ENCODE data around the gene DTNB. TPM values are rescaled to one million over a fixed set of nuclear protein-coding genes. Genes with fewer than 3 reads are reported as not detected.

DTNB gene
- total and polyA plus RNA-seq, 2 of the 4 experiments (the other 2 are of a cell fraction): 3.8 to 5.3 TPM

DNA sequence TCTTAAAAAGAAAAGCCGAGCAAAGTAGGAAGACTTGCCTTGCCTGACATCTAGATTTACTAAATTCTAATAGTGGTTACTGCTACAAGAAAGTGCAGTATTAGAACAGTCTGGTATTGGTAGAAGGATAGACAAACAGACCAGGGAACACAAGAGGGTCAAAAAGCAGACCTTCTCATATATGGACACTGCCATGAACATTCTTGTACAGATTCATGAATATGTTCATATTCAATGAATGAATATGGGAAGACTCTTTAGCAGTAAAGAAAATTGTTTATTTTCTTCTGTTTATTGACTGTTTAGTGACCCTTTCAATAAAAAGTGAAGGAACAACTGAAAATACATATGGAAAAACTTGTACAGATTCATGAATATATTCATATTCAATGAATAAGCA, 37.6 kb downstream of the DTNB start:
- Histone ChIP-seq H3K79me1 (ENCODE audit: low read depth in 1 of 2, low read length in 2 of 2) (no peaks in the 10 kb centered on the region), H4K91ac (ENCODE audit: insufficient read depth, low read depth, low read length) (no peak overlapping the region), H3K27ac (ENCODE audit: insufficient read depth, low read length) (no peak overlapping the region), H4K8ac (ENCODE audit: low read depth in 2 of 2, low read length in 2 of 2) (no peak overlapping the region), H3K9me3 (ENCODE audit: control insufficient read depth, insufficient read depth, low read length) (no peaks in the 10 kb centered on the region), H3K36me3 (ENCODE audit: control insufficient read depth, insufficient read depth, low read length) (no peaks in the 10 kb centered on the region), H3K9ac (ENCODE audit: low read depth, low read length) (no peak overlapping the region), H3K4me1 (ENCODE audit: control insufficient read depth, insufficient read depth, low read length) (no peaks in the 10 kb centered on the region), H3K23ac (ENCODE audit: low read depth, low read length) (no peak overlapping the region), H2BK20ac (ENCODE audit: low read depth, low read length) (no peak overlapping the region), H3K18ac (ENCODE audit: low read depth, low read length) (no peak overlapping the region), H3K27me3 (ENCODE audit: control insufficient read depth, insufficient read depth, low read length) (no peaks in the 10 kb centered on the region), H3K4me3 (ENCODE audit: insufficient read depth, low read depth, low read length) (no peak overlapping the region), H2AFZ (replicated peaks; ENCODE audit: low read length, poor library complexity) (no peak overlapping the region), H2AK5ac (ENCODE audit: low read depth, low read length) (no peak overlapping the region), H2BK15ac (ENCODE audit: low read depth, low read length) (no peak overlapping the region), H2BK120ac (ENCODE audit: low read depth, low read length) (no peak overlapping the region), H4K20me1 (ENCODE audit: insufficient read depth, low read length) (no peaks in the 10 kb centered on the region), H3K9me1 (ENCODE audit: insufficient read depth, low read length) (no peaks in the 10 kb centered on the region), H2BK5ac (ENCODE audit: low read depth, low read length, poor library complexity, severe bottlenecking) (no peak overlapping the region), H2AK9ac (replicated peaks; ENCODE audit: low read depth, low read length, poor library complexity) (no peak overlapping the region), H3K4me2 (ENCODE audit: low read depth, low read length) (no peak overlapping the region), H3K14ac (replicated peaks; ENCODE audit: low read depth, low read length) (no peak overlapping the region), H4K5ac (ENCODE audit: low read depth, low read length) (no peak overlapping the region), H3K4ac (ENCODE audit: low read depth, low read length) (no peak overlapping the region), H3K56ac (ENCODE audit: extremely low read depth, insufficient read depth, low read length) (no peak overlapping the region)
- BruUV-seq (replicated peaks): no TSS peak
- ChIA-PET CTCF (no interaction called here), POLR2A (ENCODE audit: unreplicated experiment) (no interaction called here)
- in situ Hi-C loops (cut with MboI; ENCODE audit: low sequenced_read_pairs): no loop called here
- TF ChIP-seq SMC3 (IDR thresholded peaks at IDR 0.05; ENCODE audit: low read depth, low read length) (no peak), CEBPB (IDR thresholded peaks at IDR 0.05; ENCODE audit: low read depth, low read length) (no peak), BHLHE40 (IDR thresholded peaks at IDR 0.05; ENCODE audit: low read depth, low read length) (no peak), ELK1 (IDR thresholded peaks at IDR 0.05; ENCODE audit: borderline replicate concordance, low read depth, low read length) (no peak), MXI1 (IDR thresholded peaks at IDR 0.05; ENCODE audit: borderline replicate concordance, low read depth, low read length) (no peak), FOS (IDR thresholded peaks at IDR 0.05; ENCODE audit: low read depth, low read length) (no peak), RCOR1 (IDR thresholded peaks at IDR 0.05; ENCODE audit: insufficient replicate concordance, low read length) (no peak), MAFK (IDR thresholded peaks at IDR 0.05; ENCODE audit: low read depth, low read length) (no peak), MAZ (IDR thresholded peaks at IDR 0.05; ENCODE audit: borderline replicate concordance, low read depth, low read length) (no peak), NFE2L2 (IDR thresholded peaks at IDR 0.05; ENCODE audit: low read depth, low read length) (no peak), POLR2A (IDR thresholded peaks at IDR 0.05; ENCODE audit: low read depth, low read length) (no peak), RFX5 (IDR thresholded peaks at IDR 0.05; ENCODE audit: low read depth, low read length) (no peak), CHD1 (IDR thresholded peaks at IDR 0.05; ENCODE audit: low read depth, low read length) (no peak), RAD21 (IDR thresholded peaks at IDR 0.05; ENCODE audit: low read length) (no peak)
- TF ChIP-seq, protein P1, sequence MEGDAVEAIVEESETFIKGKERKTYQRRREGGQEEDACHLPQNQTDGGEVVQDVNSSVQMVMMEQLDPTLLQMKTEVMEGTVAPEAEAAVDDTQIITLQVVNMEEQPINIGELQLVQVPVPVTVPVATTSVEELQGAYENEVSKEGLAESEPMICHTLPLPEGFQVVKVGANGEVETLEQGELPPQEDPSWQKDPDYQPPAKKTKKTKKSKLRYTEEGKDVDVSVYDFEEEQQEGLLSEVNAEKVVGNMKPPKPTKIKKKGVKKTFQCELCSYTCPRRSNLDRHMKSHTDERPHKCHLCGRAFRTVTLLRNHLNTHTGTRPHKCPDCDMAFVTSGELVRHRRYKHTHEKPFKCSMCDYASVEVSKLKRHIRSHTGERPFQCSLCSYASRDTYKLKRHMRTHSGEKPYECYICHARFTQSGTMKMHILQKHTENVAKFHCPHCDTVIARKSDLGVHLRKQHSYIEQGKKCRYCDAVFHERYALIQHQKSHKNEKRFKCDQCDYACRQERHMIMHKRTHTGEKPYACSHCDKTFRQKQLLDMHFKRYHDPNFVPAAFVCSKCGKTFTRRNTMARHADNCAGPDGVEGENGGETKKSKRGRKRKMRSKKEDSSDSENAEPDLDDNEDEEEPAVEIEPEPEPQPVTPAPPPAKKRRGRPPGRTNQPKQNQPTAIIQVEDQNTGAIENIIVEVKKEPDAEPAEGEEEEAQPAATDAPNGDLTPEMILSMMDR (conservative IDR thresholded peaks at IDR 0.05; ENCODE audit: low read depth, low read length): no peak
- intact Hi-C loops (cut with micrococcal nuclease): no loop called here
- no CpG with 5 or more reads among the region's 1 CpG for WGBS, 2 experiments (ENCODE audit: extremely low coverage in 2 of 2, insufficient read length in 1 of 2)
- ATAC-seq (ENCODE audit: low read depth) (no peak), DNase-seq (no peak)
- dilution Hi-C loops (cut with HindIII; ENCODE audit: low sequenced_read_pairs, unreplicated experiment): no loop called here
